Fibroblast of the conjunctiva (primary cell): ENCODE results near the gene GRHL3.

Experiments
- DNase-seq: peaks from one replicate; pipeline ENCODE4 v3.0.0-alpha.2; 2010; ENCODE audit warnings: low read depth

The GRHL3 gene

DNA sequence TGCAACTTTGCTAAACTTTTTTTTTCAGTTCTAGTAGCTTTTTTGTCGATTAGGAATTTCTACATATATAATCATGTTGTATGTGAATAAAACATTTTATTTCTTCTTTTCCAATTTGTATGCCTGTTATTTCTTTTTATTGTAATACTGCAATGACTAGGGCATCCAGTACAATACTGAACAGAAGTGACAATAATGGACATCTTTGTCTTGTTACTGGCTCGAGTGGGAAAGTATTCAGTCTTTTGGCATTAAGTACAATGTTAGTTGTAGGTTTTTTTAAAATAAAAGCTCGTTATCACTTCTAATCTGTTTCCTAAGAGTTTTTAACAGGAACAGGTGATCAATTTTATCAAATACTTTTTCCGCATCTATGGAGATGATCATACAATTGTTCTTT lies 84.6 kb downstream of the GRHL3 start:
- DNase-seq, result no peak
